ENCODE data around the gene LMAN2.

Gene LMAN2
- 111 to 210 (median 150) reads per million in 17 experiments for total RNA-seq

- peak; percentile 93 to 97 (median 97) for DNase-seq
These were observed at the start of gene LMAN2 for GRCh38 chr5:177351392-177352329. Gene LMAN2 (minus strand): TSS chr5:177351668. CDS start chr5:177351647, 21 bp downstream.

- no peak for DNase-seq
These were observed 48.8 kb upstream of the LMAN2 start, which contains the start of gene PFN3 for GRCh38 chr5:177399997-177400868. Gene PFN3 (minus strand): TSS chr5:177400661. CDS start chr5:177400576, 85 bp downstream.

- no peak for DNase-seq
These were observed 46.5 kb upstream of the LMAN2 start for GRCh38 chr5:177397875-177398390.

- no peak for DNase-seq
These were observed 45.3 kb upstream of the LMAN2 start for GRCh38 chr5:177396807-177397206.

GRCh38 chr5:177396078-177396477, 44.6 kb upstream of the LMAN2 start:
- no peak for DNase-seq

GRCh38 chr5:177393990-177394389, 42.5 kb upstream of the LMAN2 start:
- DNase-seq, result no peak

GRCh38 chr5:177393206-177393765, 41.8 kb upstream of the LMAN2 start:
- peak in 3 of 4 experiments; percentile 27 to 41 (median 37) for DNase-seq

- DNase-seq, result no peak
These were observed 41.3 kb upstream of the LMAN2 start for GRCh38 chr5:177392765-177393164.

- DNase-seq, result peak; percentile 87 to 91 (median 89)
These were observed 39.2 kb upstream of the LMAN2 start for GRCh38 chr5:177390363-177391300.

GRCh38 chr5:177389241-177390169, 38.0 kb upstream of the LMAN2 start:
- peak; percentile 74 to 89 (median 77) for DNase-seq

GRCh38 chr5:177388521-177389052, 37.1 kb upstream of the LMAN2 start:
- DNase-seq, result no peak

- DNase-seq, result no peak
These were observed 35.9 kb upstream of the LMAN2 start for GRCh38 chr5:177387405-177387804.

- DNase-seq, result no peak
These were observed 35.1 kb upstream of the LMAN2 start for GRCh38 chr5:177386542-177386941.

- no peak for DNase-seq
These were observed 34.3 kb upstream of the LMAN2 start for GRCh38 chr5:177385720-177386119.

- no peak for DNase-seq
These were observed 32.7 kb upstream of the LMAN2 start, which contains the start of gene SLC34A1 for GRCh38 chr5:177384134-177384533. Gene SLC34A1 (plus strand): TSS chr5:177384434. CDS start chr5:177385742, 1,308 bp downstream.

- no peak for DNase-seq
These were observed 31.7 kb upstream of the LMAN2 start for GRCh38 chr5:177383181-177383580.

GRCh38 chr5:177382423-177383029, 31.1 kb upstream of the LMAN2 start:
- peak in 3 of 4 experiments; percentile 36 to 51 (median 46) for DNase-seq

- no peak for DNase-seq
These were observed 29.3 kb upstream of the LMAN2 start for GRCh38 chr5:177380805-177381126.

Data from suppressor macrophage (primary cell).